ENCODE results near the gene TMOD1.
"Not testable (repeated sequence)": the region's sequence is repeated elsewhere in the genome, so short reads cannot be mapped to it uniquely, and the experiment has no call there.

TMOD1 gene

GRCh38 chr9:97501177-97501971 lies at the start of gene TMOD1:
Gene TMOD1, plus strand, starts transcription at chr9:97501666. Its CDS starts 22,523 bp downstream, at chr9:97524189.
- no peak for DNase-seq (ENCODE audit: low read depth in 2 of 2)

GRCh38 chr9:97453573-97453972 lies 47.9 kb upstream of the TMOD1 start:
- not testable (repeated sequence) for DNase-seq (ENCODE audit: low read depth in 2 of 2)

- not testable (repeated sequence) for DNase-seq (ENCODE audit: low read depth in 2 of 2)
Measured at GRCh38 chr9:97456841-97457240, 44.6 kb upstream of the TMOD1 start.

GRCh38 chr9:97459326-97459725 lies 42.1 kb upstream of the TMOD1 start:
- DNase-seq (ENCODE audit: low read depth in 2 of 2) = no peak

- DNase-seq (ENCODE audit: low read depth in 2 of 2) = no peak
Measured at GRCh38 chr9:97462159-97462558, 39.3 kb upstream of the TMOD1 start.

- no peak for DNase-seq (ENCODE audit: low read depth in 2 of 2)
Measured at GRCh38 chr9:97462914-97463313, 38.6 kb upstream of the TMOD1 start.

GRCh38 chr9:97468658-97469448 lies 32.6 kb upstream of the TMOD1 start:
- DNase-seq (ENCODE audit: low read depth in 2 of 2) = no peak

GRCh38 chr9:97470076-97470475 lies 31.4 kb upstream of the TMOD1 start:
- no peak for DNase-seq (ENCODE audit: low read depth in 2 of 2)

GRCh38 chr9:97473717-97474116 lies 27.7 kb upstream of the TMOD1 start:
- DNase-seq (ENCODE audit: low read depth in 2 of 2) = no peak

GRCh38 chr9:97474372-97474925 lies 27.0 kb upstream of the TMOD1 start:
- no peak for DNase-seq (ENCODE audit: low read depth in 2 of 2)

GRCh38 chr9:97475059-97475458 lies 26.4 kb upstream of the TMOD1 start:
- no peak for DNase-seq (ENCODE audit: low read depth in 2 of 2)

GRCh38 chr9:97478301-97478981 lies 23.0 kb upstream of the TMOD1 start:
- no peak for DNase-seq (ENCODE audit: low read depth in 2 of 2)

GRCh38 chr9:97479496-97480159 lies 21.8 kb upstream of the TMOD1 start:
- DNase-seq (ENCODE audit: low read depth in 2 of 2) = no peak

- no peak for DNase-seq (ENCODE audit: low read depth in 2 of 2)
Measured at GRCh38 chr9:97480174-97480573, 21.3 kb upstream of the TMOD1 start.

GRCh38 chr9:97480749-97481148 lies 20.7 kb upstream of the TMOD1 start:
- DNase-seq (ENCODE audit: low read depth in 2 of 2) = no peak

- no peak for DNase-seq (ENCODE audit: low read depth in 2 of 2)
Measured at GRCh38 chr9:97484134-97484533, 17.3 kb upstream of the TMOD1 start.

- DNase-seq (ENCODE audit: low read depth in 2 of 2) = no peak
Measured at GRCh38 chr9:97487107-97487506, 14.4 kb upstream of the TMOD1 start.

GRCh38 chr9:97487861-97488260 lies 13.6 kb upstream of the TMOD1 start:
- no peak for DNase-seq (ENCODE audit: low read depth in 2 of 2)

- DNase-seq (ENCODE audit: low read depth in 2 of 2) = no peak
Measured at GRCh38 chr9:97491216-97491999, 10.1 kb upstream of the TMOD1 start.

- DNase-seq (ENCODE audit: low read depth in 2 of 2) = not testable (repeated sequence)
Measured at GRCh38 chr9:97497558-97498375, 3.7 kb upstream of the TMOD1 start.

Measured in stimulated activated CD8-positive, alpha-beta memory T cell treated with anti-CD3 and anti-CD28 coated beads, Interleukin-7, amount 100 ng/mL, for 1 hour (primary cell).